Panc1 (cell line): ENCODE measurements around the gene DUSP16. TPM values are rescaled to one million over a fixed set of nuclear protein-coding genes. Genes with fewer than 3 reads are reported as not detected.
"Not testable (repeated sequence)": the region's sequence is repeated elsewhere in the genome, so short reads cannot be mapped to it uniquely, and the experiment has no call there.

ENCODE experiments used
- ATAC-seq: fragments of 200-7000 bp; cut with Tn5 transposase; 2 replicates; pipeline ENCODE4 v1.9.1; 2020; ENCODE audit warnings: mild to moderate bottlenecking, moderate library complexity
- BruUV-seq: library from RNA; stranded (reverse); fragments of 400-500 nt; replicated peaks from 2 replicates; lab custom pipeline; 2021; lab: Mats Ljungman, UMichigan
- CTCF ChIA-PET: fragments of 300-600 bp; sonication (Branson Sonifier 250); formaldehyde crosslinking; loops from one replicate; lab custom pipeline; 2022; ENCODE audit warnings: antibody characterized with exemption; lab: Charles Lee
- POLR2A ChIA-PET: fragments of 300-600 bp; sonication (Branson Sonifier 250); formaldehyde crosslinking; loops from one replicate; lab custom pipeline; 2022; ENCODE audit warnings: antibody characterized with exemption; lab: Charles Lee
- DNase-seq: peaks from one replicate; pipeline ENCODE4 v3.0.0-alpha.2; 2010; ENCODE audit warnings: low read depth, low spot score
- H3K27ac ChIP-seq: 2 replicates; pipeline ENCODE4 v1.5.1; 2011; ENCODE audit warnings: mild to moderate bottlenecking, low read length, inconsistent platforms
- H3K27me3 ChIP-seq: fragments of 200-500 bp; sonication (Bioruptor generic); 2 replicates; pipeline ENCODE4 v1.6.0; 2014; ENCODE audit warnings: low read length, inconsistent platforms; ENCODE audit not compliant: control insufficient read depth, insufficient read depth
- H3K36me3 ChIP-seq: fragments of 200-500 bp; sonication (Bioruptor generic); 2 replicates; pipeline ENCODE4 v1.5.1; 2014; ENCODE audit warnings: inconsistent platforms, mild to moderate bottlenecking, low read length, moderate library complexity; ENCODE audit not compliant: control insufficient read depth, insufficient read depth
- H3K4me1 ChIP-seq: 2 replicates; pipeline ENCODE4 v1.5.1; 2011; ENCODE audit warnings: inconsistent platforms, mild to moderate bottlenecking, low read length, moderate library complexity; ENCODE audit not compliant: control insufficient read depth, insufficient read depth
- H3K4me3 ChIP-seq, 2 experiments: 2 replicates each; pipeline ENCODE4 v1.5.1; 2011 to 2012; ENCODE audit warnings: low read depth in 2 of 2, low read length in 2 of 2, mild to moderate bottlenecking in 2 of 2, inconsistent platforms in 1 of 2, moderate library complexity in 1 of 2
- H3K9me3 ChIP-seq: fragments of 200-500 bp; sonication (Bioruptor generic); 2 replicates; pipeline ENCODE4 v1.5.1; 2014; ENCODE audit warnings: low read depth, mild to moderate bottlenecking, inconsistent platforms, low read length, moderate library complexity; ENCODE audit not compliant: control insufficient read depth, insufficient read depth
- POLR2AphosphoS5 ChIP-seq: IDR thresholded peaks from 2 replicates; pipeline ENCODE4 v1.6.1; 2012; ENCODE audit warnings: mild to moderate bottlenecking, low read depth, low read length, moderate library complexity
- SIN3A ChIP-seq: IDR thresholded peaks from 2 replicates; pipeline ENCODE4 v1.6.1; 2012; ENCODE audit warnings: low read depth, mild to moderate bottlenecking, low read length, moderate library complexity, borderline replicate concordance; ENCODE audit not compliant: insufficient read depth
- TCF7L2 ChIP-seq: IDR thresholded peaks from 2 replicates; pipeline ENCODE4 v1.6.1; 2011; ENCODE audit warnings: mild to moderate bottlenecking, low read depth, low read length, inconsistent platforms
- in situ Hi-C: cut with HindIII; loops from 2 replicates; pipeline ENCODE4 v1.10.0; 2016; ENCODE audit warnings: low sequenced_read_pairs, low pct_unique_long_range_greater_than_20kb
- intact Hi-C: fragments of 100-400 bp; cut with micrococcal nuclease; formaldehyde crosslinking; loops from one replicate; pipeline ENCODE4 v1.10.0; 2022; ENCODE audit not compliant: unreplicated experiment
- total RNA-seq: library from RNA; stranded (reverse); gene quantifications from one replicate; pipeline ENCODE4 v1.2.1, GENCODE V29; 2021; ENCODE audit not compliant: unreplicated experiment
- TF ChIP-seq, protein P1 (sequence below), 2 experiments: IDR thresholded peaks; 2 replicates each; pipeline ENCODE4 v1.6.1; 2011 to 2012; ENCODE audit warnings: low read depth in 2 of 2, control low read depth in 1 of 2, low read length in 1 of 2, mild to moderate bottlenecking in 1 of 2, moderate library complexity in 1 of 2; ENCODE audit not compliant: insufficient read depth in 1 of 2
- TF ChIP-seq, protein P2 (sequence below): fragments of 450-650 bp; IDR thresholded peaks from 2 replicates; pipeline ENCODE4 v1.5.1; 2017; ENCODE audit warnings: mild to moderate bottlenecking

DUSP16 gene
- total RNA-seq, 1 experiment from 2014 or later, result 12.9 TPM

DNA sequence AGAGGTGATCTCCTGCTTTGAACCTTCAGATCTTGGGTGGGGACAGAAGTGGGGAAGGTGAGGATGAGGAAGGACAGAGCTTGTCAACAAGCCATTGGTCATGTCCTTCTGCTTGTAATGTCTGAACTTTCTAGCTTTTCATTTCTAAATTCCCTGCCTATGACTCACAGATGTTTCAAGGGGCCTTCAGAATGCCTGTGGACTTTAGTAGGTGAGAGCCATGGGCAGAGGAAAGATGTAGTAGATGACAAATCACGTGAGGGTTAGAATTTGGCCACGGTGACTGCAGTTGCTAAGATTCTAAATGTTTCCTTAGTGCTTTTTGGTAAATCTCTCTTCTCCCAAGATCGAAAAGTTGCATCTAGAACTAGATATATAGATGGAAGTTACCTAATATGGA is 30.3 kb upstream of the DUSP16 start:
- no peak for ATAC-seq
- Histone ChIP-seq H3K27me3 (no peaks in the 10 kb centered on the region), H3K36me3 (no peaks in the 10 kb centered on the region), H3K4me3 (no peak overlapping the region), H3K4me1 (no peaks in the 10 kb centered on the region), H3K9me3 (no peaks in the 10 kb centered on the region), H3K27ac (no peak overlapping the region)
- intact Hi-C loops, result no loop called here
- TF ChIP-seq, protein P1, sequence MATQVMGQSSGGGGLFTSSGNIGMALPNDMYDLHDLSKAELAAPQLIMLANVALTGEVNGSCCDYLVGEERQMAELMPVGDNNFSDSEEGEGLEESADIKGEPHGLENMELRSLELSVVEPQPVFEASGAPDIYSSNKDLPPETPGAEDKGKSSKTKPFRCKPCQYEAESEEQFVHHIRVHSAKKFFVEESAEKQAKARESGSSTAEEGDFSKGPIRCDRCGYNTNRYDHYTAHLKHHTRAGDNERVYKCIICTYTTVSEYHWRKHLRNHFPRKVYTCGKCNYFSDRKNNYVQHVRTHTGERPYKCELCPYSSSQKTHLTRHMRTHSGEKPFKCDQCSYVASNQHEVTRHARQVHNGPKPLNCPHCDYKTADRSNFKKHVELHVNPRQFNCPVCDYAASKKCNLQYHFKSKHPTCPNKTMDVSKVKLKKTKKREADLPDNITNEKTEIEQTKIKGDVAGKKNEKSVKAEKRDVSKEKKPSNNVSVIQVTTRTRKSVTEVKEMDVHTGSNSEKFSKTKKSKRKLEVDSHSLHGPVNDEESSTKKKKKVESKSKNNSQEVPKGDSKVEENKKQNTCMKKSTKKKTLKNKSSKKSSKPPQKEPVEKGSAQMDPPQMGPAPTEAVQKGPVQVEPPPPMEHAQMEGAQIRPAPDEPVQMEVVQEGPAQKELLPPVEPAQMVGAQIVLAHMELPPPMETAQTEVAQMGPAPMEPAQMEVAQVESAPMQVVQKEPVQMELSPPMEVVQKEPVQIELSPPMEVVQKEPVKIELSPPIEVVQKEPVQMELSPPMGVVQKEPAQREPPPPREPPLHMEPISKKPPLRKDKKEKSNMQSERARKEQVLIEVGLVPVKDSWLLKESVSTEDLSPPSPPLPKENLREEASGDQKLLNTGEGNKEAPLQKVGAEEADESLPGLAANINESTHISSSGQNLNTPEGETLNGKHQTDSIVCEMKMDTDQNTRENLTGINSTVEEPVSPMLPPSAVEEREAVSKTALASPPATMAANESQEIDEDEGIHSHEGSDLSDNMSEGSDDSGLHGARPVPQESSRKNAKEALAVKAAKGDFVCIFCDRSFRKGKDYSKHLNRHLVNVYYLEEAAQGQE (IDR thresholded peaks at IDR 0.05; ENCODE audit: insufficient read depth in 1 of 2, low read depth in 2 of 2, low read length in 1 of 2), result no peak
- TF ChIP-seq TCF7L2 (no peak), POLR2AphosphoS5 (no peak), SIN3A (no peak)
- TF ChIP-seq, protein P2, sequence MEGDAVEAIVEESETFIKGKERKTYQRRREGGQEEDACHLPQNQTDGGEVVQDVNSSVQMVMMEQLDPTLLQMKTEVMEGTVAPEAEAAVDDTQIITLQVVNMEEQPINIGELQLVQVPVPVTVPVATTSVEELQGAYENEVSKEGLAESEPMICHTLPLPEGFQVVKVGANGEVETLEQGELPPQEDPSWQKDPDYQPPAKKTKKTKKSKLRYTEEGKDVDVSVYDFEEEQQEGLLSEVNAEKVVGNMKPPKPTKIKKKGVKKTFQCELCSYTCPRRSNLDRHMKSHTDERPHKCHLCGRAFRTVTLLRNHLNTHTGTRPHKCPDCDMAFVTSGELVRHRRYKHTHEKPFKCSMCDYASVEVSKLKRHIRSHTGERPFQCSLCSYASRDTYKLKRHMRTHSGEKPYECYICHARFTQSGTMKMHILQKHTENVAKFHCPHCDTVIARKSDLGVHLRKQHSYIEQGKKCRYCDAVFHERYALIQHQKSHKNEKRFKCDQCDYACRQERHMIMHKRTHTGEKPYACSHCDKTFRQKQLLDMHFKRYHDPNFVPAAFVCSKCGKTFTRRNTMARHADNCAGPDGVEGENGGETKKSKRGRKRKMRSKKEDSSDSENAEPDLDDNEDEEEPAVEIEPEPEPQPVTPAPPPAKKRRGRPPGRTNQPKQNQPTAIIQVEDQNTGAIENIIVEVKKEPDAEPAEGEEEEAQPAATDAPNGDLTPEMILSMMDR, result no peak
- in situ Hi-C loops, result no loop called here
- POLR2A ChIA-PET, result no interaction called here
- DNase-seq, result no peak
- CTCF ChIA-PET, result no interaction called here
- BruUV-seq, result no TSS peak

DNA sequence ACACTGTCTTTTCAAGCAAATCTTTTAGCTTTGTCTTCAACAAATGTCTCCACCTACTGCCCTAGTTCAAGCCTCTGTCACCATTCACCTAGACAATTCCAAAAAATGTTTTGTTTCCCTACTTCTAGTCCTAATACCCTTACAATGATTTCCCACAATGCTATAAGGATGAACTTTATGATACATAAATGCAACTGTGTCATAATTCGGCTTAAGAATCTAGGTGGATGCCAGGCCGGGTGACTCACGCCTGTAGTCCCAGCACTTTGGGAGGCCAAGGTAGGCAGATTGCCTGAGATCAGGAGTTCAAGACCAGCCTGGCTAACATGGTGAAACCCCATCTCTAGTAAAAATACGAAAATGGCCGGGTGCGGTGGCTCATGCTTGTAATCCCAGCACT is 28.3 kb upstream of the DUSP16 start:
- ATAC-seq (no peak), DNase-seq (no peak)
- no peak overlapping the region for H3K27ac ChIP-seq
- TF ChIP-seq POLR2AphosphoS5, result no peak
- no peak for TF ChIP-seq TCF7L2
- TF ChIP-seq, protein P2, result no peak
- TF ChIP-seq, protein P1 (IDR thresholded peaks at IDR 0.05; ENCODE audit: insufficient read depth in 1 of 2, low read depth in 2 of 2, low read length in 1 of 2), result no peak
- no peak for TF ChIP-seq SIN3A
- no peaks in the 10 kb centered on the region for H3K4me1 ChIP-seq
- POLR2A ChIA-PET, result interaction anchor here (0.6 kb wide), 1 partner anchor 510 kb away, joined by 4 read pairs; no protein-coding TSS in a partner anchor
- no TSS peak for BruUV-seq
- no peaks in the 10 kb centered on the region for H3K36me3 ChIP-seq
- no peaks in the 10 kb centered on the region for H3K9me3 ChIP-seq
- in situ Hi-C loops, result no loop called here
- intact Hi-C loops, result no loop called here
- no peaks in the 10 kb centered on the region for H3K27me3 ChIP-seq
- no peak overlapping the region for H3K4me3 ChIP-seq
- CTCF ChIA-PET, result interaction anchor here (0.6 kb wide), 1 partner anchor 189 kb away, joined by 9 read pairs; no protein-coding TSS in a partner anchor

DNA sequence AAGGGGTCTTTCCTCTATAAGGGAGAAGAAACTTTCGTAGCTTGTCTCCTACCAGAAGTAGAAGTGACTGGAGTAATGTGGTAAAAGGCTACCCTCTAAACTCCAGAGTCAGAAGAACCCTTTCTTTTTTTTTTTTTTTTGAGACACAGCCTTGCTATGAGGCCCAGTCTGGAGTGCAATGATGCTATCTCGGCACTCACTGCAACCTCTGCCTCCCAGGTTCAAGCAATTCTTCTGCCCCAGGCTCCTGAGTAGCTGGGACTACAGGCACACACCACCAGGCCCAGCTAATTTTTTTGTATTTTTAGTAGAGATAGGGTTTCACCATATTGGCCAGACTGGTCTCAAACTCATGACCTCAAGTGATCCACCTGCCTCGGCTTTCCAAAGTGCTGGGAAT is 25.8 kb upstream of the DUSP16 start:
- H3K27ac ChIP-seq, CTCF ChIA-PET, H3K36me3 ChIP-seq, DNase-seq, intact Hi-C loops, H3K27me3 ChIP-seq, H3K9me3 ChIP-seq, POLR2A ChIA-PET, BruUV-seq, H3K4me1 ChIP-seq, H3K4me3 ChIP-seq, in situ Hi-C loops, ATAC-seq: not testable (repeated sequence)
